H9 (cell line): ENCODE measurements around the gene BPIFB2. TPM values are rescaled to one million over a fixed set of nuclear protein-coding genes. Genes with fewer than 3 reads are reported as not detected.

Experiments
- DNase-seq: peaks from one replicate; pipeline ENCODE4 v3.0.0-alpha.2; 2017
- H2AFZ ChIP-seq: one replicate; pipeline ENCODE4 v1.6.1; 2013; ENCODE audit warnings: mild to moderate bottlenecking, low read length, control low read depth, moderate library complexity
- H2AK5ac ChIP-seq: 2 replicates; pipeline ENCODE4 v1.6.1; 2013; ENCODE audit warnings: low read length, control low read depth, mixed read lengths; ENCODE audit not compliant: insufficient read length
- H2BK120ac ChIP-seq: one replicate; pipeline ENCODE4 v1.6.1; 2013; ENCODE audit warnings: low read depth, mild to moderate bottlenecking, low read length, control low read depth, inconsistent platforms; ENCODE audit not compliant: poor library complexity, severe bottlenecking
- H2BK12ac ChIP-seq: 2 replicates; pipeline ENCODE4 v1.6.1; 2013; ENCODE audit warnings: low read length, control low read depth, mixed read lengths, low read depth; ENCODE audit not compliant: insufficient read length
- H2BK15ac ChIP-seq: 2 replicates; pipeline ENCODE4 v1.6.1; 2013; ENCODE audit warnings: low read depth, low read length, control low read depth
- H2BK20ac ChIP-seq: one replicate; pipeline ENCODE4 v1.6.1; 2013; ENCODE audit warnings: low read depth, mild to moderate bottlenecking, low read length, control low read depth, inconsistent platforms; ENCODE audit not compliant: poor library complexity, severe bottlenecking
- H2BK5ac ChIP-seq: 2 replicates; pipeline ENCODE4 v1.6.1; 2013; ENCODE audit warnings: low read length, control low read depth, mixed read lengths; ENCODE audit not compliant: insufficient read length
- H3K14ac ChIP-seq: 2 replicates; pipeline ENCODE4 v1.6.1; 2013; ENCODE audit warnings: low read length, control low read depth; ENCODE audit not compliant: insufficient read depth
- H3K18ac ChIP-seq: 2 replicates; pipeline ENCODE4 v1.6.1; 2013; ENCODE audit warnings: low read depth, mild to moderate bottlenecking, mixed read lengths, low read length, control low read depth; ENCODE audit not compliant: insufficient read length
- H3K23ac ChIP-seq: 2 replicates; pipeline ENCODE4 v1.6.1; 2013; ENCODE audit warnings: low read length, control low read depth, mixed read lengths, low read depth; ENCODE audit not compliant: insufficient read length
- H3K23me2 ChIP-seq: 2 replicates; pipeline ENCODE4 v1.6.1; 2013; ENCODE audit warnings: low read depth, mild to moderate bottlenecking, mixed read lengths, low read length, control low read depth; ENCODE audit not compliant: insufficient read length, poor library complexity, severe bottlenecking
- H3K27ac ChIP-seq: 2 replicates; pipeline ENCODE4 v1.5.1; 2013; ENCODE audit warnings: low read length, control low read depth, mixed read lengths, low read depth; ENCODE audit not compliant: insufficient read length
- H3K27me3 ChIP-seq: 2 replicates; pipeline ENCODE4 v1.6.1; 2013; ENCODE audit warnings: low read length, control low read depth, inconsistent platforms; ENCODE audit not compliant: insufficient read depth
- H3K4ac ChIP-seq: 2 replicates; pipeline ENCODE4 v1.6.1; 2013; ENCODE audit warnings: low read depth, mild to moderate bottlenecking, control low read depth, inconsistent platforms, low read length, moderate library complexity
- H3K4me1 ChIP-seq: 2 replicates; pipeline ENCODE4 v1.6.1; 2013; ENCODE audit warnings: low read length, control low read depth, inconsistent platforms; ENCODE audit not compliant: insufficient read depth
- H3K4me2 ChIP-seq: 2 replicates; pipeline ENCODE4 v1.6.1; 2013; ENCODE audit warnings: low read length, control low read depth, mixed read lengths; ENCODE audit not compliant: insufficient read length, insufficient read depth
- H3K56ac ChIP-seq: 2 replicates; pipeline ENCODE4 v1.6.1; 2013; ENCODE audit warnings: low read depth, mild to moderate bottlenecking, mixed read lengths, low read length, control low read depth; ENCODE audit not compliant: insufficient read length
- H3K79me1 ChIP-seq: 2 replicates; pipeline ENCODE4 v1.6.1; 2013; ENCODE audit warnings: low read depth, mild to moderate bottlenecking, moderate library complexity, low read length, control low read depth, inconsistent platforms; ENCODE audit not compliant: insufficient read depth, poor library complexity, severe bottlenecking
- H3K79me2 ChIP-seq: 2 replicates; pipeline ENCODE4 v1.6.1; 2013; ENCODE audit warnings: low read length, control low read depth, inconsistent platforms; ENCODE audit not compliant: insufficient read depth
- H3K9ac ChIP-seq: 2 replicates; pipeline ENCODE4 v1.6.1; 2013; ENCODE audit warnings: low read length, control low read depth, mixed read lengths; ENCODE audit not compliant: insufficient read length; ENCODE audit errors: extremely low read depth
- H3K9me3 ChIP-seq: one replicate; pipeline ENCODE4 v1.6.1; 2013; ENCODE audit warnings: low read depth, low read length, inconsistent platforms; ENCODE audit not compliant: control insufficient read depth
- H3T11ph ChIP-seq: one replicate; pipeline ENCODE4 v1.6.1; 2013; ENCODE audit warnings: mild to moderate bottlenecking, low read length, control low read depth, inconsistent platforms
- H4K20me1 ChIP-seq: one replicate; pipeline ENCODE4 v1.6.1; 2013; ENCODE audit not compliant: control insufficient read depth, insufficient read length, insufficient read depth
- H4K5ac ChIP-seq: 2 replicates; pipeline ENCODE4 v1.6.1; 2013; ENCODE audit warnings: low read depth, mild to moderate bottlenecking, mixed read lengths, low read length, control low read depth; ENCODE audit not compliant: insufficient read length
- H4K8ac ChIP-seq: replicated peaks from 2 replicates; pipeline ENCODE4 v1.6.1; 2013; ENCODE audit warnings: low read length, control low read depth, mixed read lengths, low read depth; ENCODE audit not compliant: insufficient read length
- H4K91ac ChIP-seq: 2 replicates; pipeline ENCODE4 v1.6.1; 2013; ENCODE audit warnings: low read depth, mild to moderate bottlenecking, moderate library complexity, mixed read lengths, low read length, control low read depth; ENCODE audit not compliant: insufficient read length
- H3K27ac Mint-ChIP-seq, 3 experiments: 2 replicates in 2 of 3; 3 replicates in 1 of 3; pipeline ENCODE4 v1.8.0; 2020 to 2021; ENCODE audit warnings: mixed read lengths in 3 of 3, mild to moderate bottlenecking in 1 of 3, moderate library complexity in 1 of 3
- H3K27me3 Mint-ChIP-seq: 2 replicates; pipeline ENCODE4 v1.8.0; 2021; ENCODE audit warnings: low read depth, mild to moderate bottlenecking, moderate library complexity, mixed read lengths
- H3K36me3 Mint-ChIP-seq, 3 experiments: 2 replicates in 2 of 3; 3 replicates in 1 of 3; pipeline ENCODE4 v1.8.0; 2020 to 2021; ENCODE audit warnings: low read depth in 3 of 3, mixed read lengths in 3 of 3; ENCODE audit not compliant: insufficient read depth in 1 of 3
- H3K4me1 Mint-ChIP-seq, 2 experiments: 2 replicates each; pipeline ENCODE4 v1.8.0; 2020; ENCODE audit warnings: mixed read lengths in 2 of 2
- H3K4me3 Mint-ChIP-seq, 2 experiments: 2 replicates in 1 of 2; 3 replicates in 1 of 2; pipeline ENCODE4 v1.8.0; 2020 to 2021; ENCODE audit warnings: mild to moderate bottlenecking in 2 of 2, mixed read lengths in 2 of 2, moderate library complexity in 1 of 2
- H3K9me3 Mint-ChIP-seq, 2 experiments: 2 replicates in 1 of 2; 3 replicates in 1 of 2; pipeline ENCODE4 v1.8.0; 2020; ENCODE audit warnings: mild to moderate bottlenecking in 2 of 2, mixed read lengths in 2 of 2, moderate library complexity in 1 of 2
- CTCF ChIP-seq: fragments of 200-600 bp; sonication (generic); conservative IDR thresholded peaks from 3 replicates; pipeline ENCODE4 v1.8.0; 2021; ENCODE audit warnings: antibody characterized with exemption, mild to moderate bottlenecking
- WGBS: extraction: QIAGEN DNeasy Blood & Tissue Kit; methylation state at CpG from one replicate; pipeline ENCODE4 v1.1.7; 2013; ENCODE audit warnings: missing lambda C conversion rate, low lambda C conversion rate, mixed read lengths; ENCODE audit not compliant: insufficient read length; ENCODE audit errors: extremely low coverage; 5-methylcytosine and 5-hydroxymethylcytosine counted together
- total RNA-seq: library from RNA; stranded (reverse); gene quantifications from 2 replicates; pipeline ENCODE4 v1.2.1, GENCODE V29; 2021

The BPIFB2 gene
- total RNA-seq, 1 experiment from 2014 or later, result not detected

GRCh38 chr20:32990426-32990825, 17.1 kb upstream of the BPIFB2 start:
- H3K27ac ChIP-seq, result no peak overlapping the region
- no peak overlapping the region for H3K4ac ChIP-seq
- Mint-ChIP-seq H3K27me3 (peaks cover 2% of the 10 kb centered on the region), H3K36me3 (no peaks in the 10 kb centered on the region), H3K9me3 (no peaks in the 10 kb centered on the region), H3K27ac (no peak overlapping the region), H3K4me3 (no peak overlapping the region), H3K4me1 (no peaks in the 10 kb centered on the region)
- H3K14ac ChIP-seq, result no peak overlapping the region; the same call in 1 of the 2 replicates
- no peak overlapping the region for H3T11ph ChIP-seq
- H4K20me1 ChIP-seq, result no peaks in the 10 kb centered on the region
- H2BK20ac ChIP-seq, result no peak overlapping the region
- H4K91ac ChIP-seq, result no peak overlapping the region
- H4K5ac ChIP-seq, result no peak overlapping the region
- H3K9me3 ChIP-seq, result no peaks in the 10 kb centered on the region
- no peak for TF ChIP-seq CTCF
- H2BK15ac ChIP-seq, result no peak overlapping the region
- no peaks in the 10 kb centered on the region for H3K23me2 ChIP-seq
- H3K27me3 ChIP-seq, result no peaks in the 10 kb centered on the region
- H4K8ac ChIP-seq, result no peak overlapping the region
- no peak overlapping the region for H2BK12ac ChIP-seq
- no peaks in the 10 kb centered on the region for H3K79me1 ChIP-seq
- no peak overlapping the region for H3K18ac ChIP-seq
- no peak overlapping the region for H3K56ac ChIP-seq
- no peak overlapping the region for H2BK5ac ChIP-seq
- no peak overlapping the region for H2AFZ ChIP-seq
- no peak overlapping the region for H3K23ac ChIP-seq
- no peak overlapping the region for H2AK5ac ChIP-seq
- no peaks in the 10 kb centered on the region for H3K4me1 ChIP-seq
- no peaks in the 10 kb centered on the region for H3K79me2 ChIP-seq
- DNase-seq, result no peak
- H3K4me2 ChIP-seq, result no peak overlapping the region
- no CpG with 5 or more reads among the region's 3 CpGs for WGBS
- H3K9ac ChIP-seq, result no peak overlapping the region
- H2BK120ac ChIP-seq, result no peak overlapping the region
